Heart left ventricle (tissue), 13 donors: Measurements from ENCODE around the gene PRKN.

ENCODE experiments used
- POLR2A ChIP-seq, 2 donors: fragments of 450-650 bp; IDR thresholded peaks; one replicate each; pipeline ENCODE4 v1.6.1; 2017; ENCODE audit warnings: antibody characterized with exemption in 2 of 2, mild to moderate bottlenecking in 2 of 2, moderate library complexity in 2 of 2
- TF ChIP-seq, protein P1 (sequence below), 12 donors: fragments of 200-600 bp; sonication (generic) in 4 of 12; IDR thresholded peaks; one replicate each; pipeline versions ENCODE4 v1.5.0 to v1.8.0; 2018 to 2022; ENCODE audit warnings: antibody characterized with exemption in 12 of 12, mild to moderate bottlenecking in 5 of 12
- donor health status: ischemic (EF 13 %, LVEDD 7.1; RV severe dilation, severe dysfunction).
- donor health status: DM: no; HTN: yes; CAD: no.
- donor health status: DM: no; HTN: no; CAD: no.
- donor health status: ischemic (EF 25% LVEDD 6.9; RV normal size, moderate dysfunction).
- donor health status: ischemic (EF 25% LVEDD 5.7; RV mildly dilated, moderate dysfunction).
- donor health status: ischemic (EF 35%, LVEDD 5.7; RV mildly dilated, moderate dysfunction).
- donor health status: nonischemic (EF 11% LVEDD 7.7; RV severe dilation, severe dysfunction).
- donor health status: DM: yes; HTN: yes; CAD: no.
- donor health status: PGD.
- donor health status: ischemic (EF 29% LVEDD 5.4; RV normal size, mild dysfunction).
- donor health status: nonischemic (EF 23%, LVEDD 6.1; RV moderate dilation, normal function).

GRCh38 chr6:161583584-161583983 is 1144.0 kb downstream of the PRKN start:
- TF ChIP-seq, protein P1, sequence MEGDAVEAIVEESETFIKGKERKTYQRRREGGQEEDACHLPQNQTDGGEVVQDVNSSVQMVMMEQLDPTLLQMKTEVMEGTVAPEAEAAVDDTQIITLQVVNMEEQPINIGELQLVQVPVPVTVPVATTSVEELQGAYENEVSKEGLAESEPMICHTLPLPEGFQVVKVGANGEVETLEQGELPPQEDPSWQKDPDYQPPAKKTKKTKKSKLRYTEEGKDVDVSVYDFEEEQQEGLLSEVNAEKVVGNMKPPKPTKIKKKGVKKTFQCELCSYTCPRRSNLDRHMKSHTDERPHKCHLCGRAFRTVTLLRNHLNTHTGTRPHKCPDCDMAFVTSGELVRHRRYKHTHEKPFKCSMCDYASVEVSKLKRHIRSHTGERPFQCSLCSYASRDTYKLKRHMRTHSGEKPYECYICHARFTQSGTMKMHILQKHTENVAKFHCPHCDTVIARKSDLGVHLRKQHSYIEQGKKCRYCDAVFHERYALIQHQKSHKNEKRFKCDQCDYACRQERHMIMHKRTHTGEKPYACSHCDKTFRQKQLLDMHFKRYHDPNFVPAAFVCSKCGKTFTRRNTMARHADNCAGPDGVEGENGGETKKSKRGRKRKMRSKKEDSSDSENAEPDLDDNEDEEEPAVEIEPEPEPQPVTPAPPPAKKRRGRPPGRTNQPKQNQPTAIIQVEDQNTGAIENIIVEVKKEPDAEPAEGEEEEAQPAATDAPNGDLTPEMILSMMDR (IDR thresholded peaks at IDR 0.05), result no peak
- TF ChIP-seq POLR2A (IDR thresholded peaks at IDR 0.05), result no peak
